ENCODE data around the gene TPPP2.

DNA sequence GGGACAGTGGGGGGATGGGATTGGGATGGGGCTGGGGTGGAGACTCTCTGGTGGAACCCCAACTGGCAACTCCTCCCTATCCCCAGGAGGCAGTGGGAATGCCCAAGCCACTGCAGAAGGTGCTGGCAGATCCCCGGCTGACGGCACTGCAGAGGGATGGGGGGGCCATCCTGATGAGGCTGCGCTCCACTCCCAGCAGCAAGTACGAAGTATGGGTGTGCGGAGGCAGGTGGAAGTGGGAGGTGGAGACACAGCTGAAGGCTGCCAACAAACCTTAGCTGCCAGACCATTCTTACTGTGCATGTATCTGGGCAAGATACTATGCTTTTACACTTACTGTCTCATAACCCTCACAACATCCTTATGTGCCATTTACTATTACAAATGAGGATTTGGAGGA is 48.3 kb downstream of the TPPP2 start:
- TF ChIP-seq NFYB (IDR thresholded peaks at IDR 0.05; ENCODE audit: insufficient read depth, low read depth, low read length), result no peak
- TF ChIP-seq, protein P1, sequence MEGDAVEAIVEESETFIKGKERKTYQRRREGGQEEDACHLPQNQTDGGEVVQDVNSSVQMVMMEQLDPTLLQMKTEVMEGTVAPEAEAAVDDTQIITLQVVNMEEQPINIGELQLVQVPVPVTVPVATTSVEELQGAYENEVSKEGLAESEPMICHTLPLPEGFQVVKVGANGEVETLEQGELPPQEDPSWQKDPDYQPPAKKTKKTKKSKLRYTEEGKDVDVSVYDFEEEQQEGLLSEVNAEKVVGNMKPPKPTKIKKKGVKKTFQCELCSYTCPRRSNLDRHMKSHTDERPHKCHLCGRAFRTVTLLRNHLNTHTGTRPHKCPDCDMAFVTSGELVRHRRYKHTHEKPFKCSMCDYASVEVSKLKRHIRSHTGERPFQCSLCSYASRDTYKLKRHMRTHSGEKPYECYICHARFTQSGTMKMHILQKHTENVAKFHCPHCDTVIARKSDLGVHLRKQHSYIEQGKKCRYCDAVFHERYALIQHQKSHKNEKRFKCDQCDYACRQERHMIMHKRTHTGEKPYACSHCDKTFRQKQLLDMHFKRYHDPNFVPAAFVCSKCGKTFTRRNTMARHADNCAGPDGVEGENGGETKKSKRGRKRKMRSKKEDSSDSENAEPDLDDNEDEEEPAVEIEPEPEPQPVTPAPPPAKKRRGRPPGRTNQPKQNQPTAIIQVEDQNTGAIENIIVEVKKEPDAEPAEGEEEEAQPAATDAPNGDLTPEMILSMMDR (IDR thresholded peaks at IDR 0.05 in 2 of 3, conservative IDR thresholded peaks at IDR 0.05 in 1 of 3; ENCODE audit: control insufficient read depth in 2 of 3, extremely low read depth in 1 of 3, insufficient read depth in 1 of 3, low read depth in 3 of 3, low read length in 3 of 3), result no peak
- TF ChIP-seq EZH2 (IDR thresholded peaks at IDR 0.05; ENCODE audit: borderline replicate concordance, control insufficient read depth, low read depth, low read length), result no peak
- no peak for TF ChIP-seq SP1 (IDR thresholded peaks at IDR 0.05; ENCODE audit: low read depth, low read length)
- TF ChIP-seq RAD21 (IDR thresholded peaks at IDR 0.05; ENCODE audit: insufficient read depth, low read depth, low read length), result no peak
- no peak for TF ChIP-seq POLR2AphosphoS5 (IDR thresholded peaks at IDR 0.05; ENCODE audit: low read length)
- TF ChIP-seq GABPA (IDR thresholded peaks at IDR 0.05; ENCODE audit: low read depth), result no peak
- TF ChIP-seq CEBPB (IDR thresholded peaks at IDR 0.05; ENCODE audit: borderline replicate concordance in 1 of 2, low read depth in 2 of 2, low read length in 2 of 2), result no peak
- no peak for TF ChIP-seq SMAD1 (IDR thresholded peaks at IDR 0.05; ENCODE audit: low read depth, partially characterized antibody)
- TF ChIP-seq POLR2AphosphoS2 (IDR thresholded peaks at IDR 0.05; ENCODE audit: low read depth, low read length), result no peak
- no peak for TF ChIP-seq REST (IDR thresholded peaks at IDR 0.05; ENCODE audit: low read depth, low read length)

Data from GM12878 (cell line).